PC-3 (cell line): ENCODE measurements around the gene IGFBPL1.

Experiments used
- CTCF ChIP-seq: fragments of 300-600 bp; sonication (generic); conservative IDR thresholded peaks from 2 replicates; pipeline ENCODE4 v1.5.1; 2017; ENCODE audit warnings: antibody characterized with exemption, low read depth, mild to moderate bottlenecking, low read length
- EZH2 ChIP-seq: fragments of 300-600 bp; sonication (generic); IDR thresholded peaks from one replicate; pipeline ENCODE4 v1.6.1; 2017; ENCODE audit warnings: antibody characterized with exemption, mild to moderate bottlenecking, low read length; ENCODE audit not compliant: unreplicated experiment
- EZH2phosphoT487 ChIP-seq: fragments of 300-600 bp; sonication (generic); IDR thresholded peaks from 2 replicates; pipeline ENCODE4 v1.6.1; 2018; ENCODE audit warnings: mild to moderate bottlenecking, antibody characterized with exemption, low read length, borderline replicate concordance

GRCh38 chr9:38424918-38425317 is 664 bp upstream of the IGFBPL1 start:
- TF ChIP-seq CTCF: no peak
- TF ChIP-seq EZH2: no peak
- no peak for TF ChIP-seq EZH2phosphoT487
